VCaP (cell line): ENCODE results near the gene OR51Q1.

ENCODE experiments used
- H3K27ac ChIP-seq: fragments of 450-650 bp; 2 replicates; pipeline ENCODE4 v1.5.1; 2017
- CTCF ChIP-seq: fragments of 450-650 bp; conservative IDR thresholded peaks from 2 replicates; pipeline ENCODE4 v1.5.1; 2017; ENCODE audit warnings: mild to moderate bottlenecking, moderate library complexity

The OR51Q1 gene

GRCh38 chr11:5460983-5461621 lies 39.2 kb downstream of the OR51Q1 start:
- TF ChIP-seq CTCF, result no peak

GRCh38 chr11:5467527-5467926 lies 45.6 kb downstream of the OR51Q1 start:
- no peak for TF ChIP-seq CTCF
- no peak overlapping the region for H3K27ac ChIP-seq

More at GRCh38 chr11:5460983-5461621, 39.2 kb downstream of the OR51Q1 start:
- H3K27ac ChIP-seq, result no peak overlapping the region
